Measurements from ENCODE around the gene LIG3. TPM values are rescaled to one million over a fixed set of nuclear protein-coding genes. Genes with fewer than 3 reads are reported as not detected.

LIG3 gene
- total RNA-seq, 2 experiments from 2014 or later = 44.1 to 50.4 TPM

DNA sequence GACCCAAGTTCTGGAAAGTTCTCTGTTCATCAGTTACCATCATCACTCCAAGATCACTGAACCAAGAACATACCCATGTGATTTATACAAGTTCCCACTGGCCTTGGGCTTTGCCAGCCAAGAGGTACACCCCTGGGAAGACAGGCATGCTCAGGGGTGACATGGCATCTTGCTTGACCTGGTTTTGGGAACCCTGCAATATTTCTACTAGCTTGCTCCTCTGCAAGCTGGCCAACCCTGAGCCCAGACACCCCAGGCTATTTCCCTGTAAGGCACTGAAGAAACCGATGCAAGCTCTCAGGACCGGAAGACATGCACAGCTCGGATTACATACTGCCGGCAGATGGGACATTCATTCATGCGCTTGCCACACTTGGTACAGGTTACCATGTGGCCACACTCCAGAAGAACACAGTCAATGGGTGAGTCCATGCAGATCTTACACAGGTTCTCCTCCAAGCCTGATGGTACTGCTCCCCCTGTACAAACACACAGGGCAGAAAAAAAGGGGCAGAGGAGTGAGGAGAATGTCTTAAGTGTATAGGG, 31.4 kb downstream of the LIG3 start:
- POLR2A ChIA-PET = interaction anchor here (0.8 to 3.4 kb wide), 5 partner anchors 11 to 78 kb away, joined by 3 to 15 read pairs (median 4); partner anchors contain the start of gene LIG3
- no peaks in the 10 kb centered on the region for H3K27me3 Mint-ChIP-seq

DNA sequence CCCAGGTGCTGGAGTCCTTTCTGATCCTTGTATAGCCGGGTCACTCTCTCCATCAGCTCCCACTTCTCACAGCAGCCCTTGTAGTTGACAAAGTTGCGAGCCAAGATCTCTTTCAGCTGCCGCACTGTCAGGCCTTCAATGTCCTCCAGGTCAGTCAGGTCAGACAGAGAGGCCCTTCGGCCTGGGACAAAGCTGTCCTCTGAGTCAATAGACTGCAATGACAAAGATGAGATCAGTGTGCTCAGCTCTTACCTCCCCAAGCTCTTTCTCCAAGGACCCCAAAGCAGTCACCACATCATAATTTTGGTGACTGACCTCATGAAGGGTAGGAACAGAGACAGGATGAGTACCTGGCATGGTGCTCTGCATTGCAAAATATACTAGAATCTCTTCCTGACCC, 36.1 kb downstream of the LIG3 start:
- DNase-seq = no peak
- H3K4me3 Mint-ChIP-seq = no peak overlapping the region
- POLR2A ChIA-PET = interaction anchor here (0.8 to 1.6 kb wide), 4 partner anchors 11 to 74 kb away, joined by 3 to 5 read pairs (median 4); partner anchors contain the start of gene RFFL
- intact Hi-C loops (cut with micrococcal nuclease) = no loop called here
- peak overlapping the region; percentile 29 for H3K27ac Mint-ChIP-seq
- CTCF ChIA-PET = interaction anchor here (0.9 kb wide), 1 partner anchor 104 kb away, joined by 4 read pairs; the partner anchor contains the start of gene RAD51D
- H3K4me1 Mint-ChIP-seq (ENCODE audit: low read depth) = peaks cover 21% of the 10 kb centered on the region
- TF ChIP-seq, protein P1, sequence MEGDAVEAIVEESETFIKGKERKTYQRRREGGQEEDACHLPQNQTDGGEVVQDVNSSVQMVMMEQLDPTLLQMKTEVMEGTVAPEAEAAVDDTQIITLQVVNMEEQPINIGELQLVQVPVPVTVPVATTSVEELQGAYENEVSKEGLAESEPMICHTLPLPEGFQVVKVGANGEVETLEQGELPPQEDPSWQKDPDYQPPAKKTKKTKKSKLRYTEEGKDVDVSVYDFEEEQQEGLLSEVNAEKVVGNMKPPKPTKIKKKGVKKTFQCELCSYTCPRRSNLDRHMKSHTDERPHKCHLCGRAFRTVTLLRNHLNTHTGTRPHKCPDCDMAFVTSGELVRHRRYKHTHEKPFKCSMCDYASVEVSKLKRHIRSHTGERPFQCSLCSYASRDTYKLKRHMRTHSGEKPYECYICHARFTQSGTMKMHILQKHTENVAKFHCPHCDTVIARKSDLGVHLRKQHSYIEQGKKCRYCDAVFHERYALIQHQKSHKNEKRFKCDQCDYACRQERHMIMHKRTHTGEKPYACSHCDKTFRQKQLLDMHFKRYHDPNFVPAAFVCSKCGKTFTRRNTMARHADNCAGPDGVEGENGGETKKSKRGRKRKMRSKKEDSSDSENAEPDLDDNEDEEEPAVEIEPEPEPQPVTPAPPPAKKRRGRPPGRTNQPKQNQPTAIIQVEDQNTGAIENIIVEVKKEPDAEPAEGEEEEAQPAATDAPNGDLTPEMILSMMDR (IDR thresholded peaks at IDR 0.05) = no peak
- ATAC-seq = no peak
- no peaks in the 10 kb centered on the region for H3K9me3 Mint-ChIP-seq
- peaks cover 2% of the 10 kb centered on the region for H3K36me3 Mint-ChIP-seq (ENCODE audit: low read depth)
- no peaks in the 10 kb centered on the region for H3K27me3 Mint-ChIP-seq

More for the DNA sequence above, 31.4 kb downstream of the LIG3 start:
- TF ChIP-seq, protein P1 (IDR thresholded peaks at IDR 0.05) = no peak
- no peak for ATAC-seq
- no peak for DNase-seq
- CTCF ChIA-PET = interaction anchor here (1.0 to 1.6 kb wide), 3 partner anchors 11 to 107 kb away, joined by 3 to 6 read pairs (median 5); no protein-coding TSS in a partner anchor
- Mint-ChIP-seq H3K9me3 (no peaks in the 10 kb centered on the region), H3K27ac (peak overlapping the region; percentile 4), H3K36me3 (ENCODE audit: low read depth) (peaks cover 17% of the 10 kb centered on the region), H3K4me3 (no peak overlapping the region), H3K4me1 (ENCODE audit: low read depth) (no peaks in the 10 kb centered on the region)
- intact Hi-C loops (cut with micrococcal nuclease) = no loop called here

GRCh38 chr17:35017021-35017420, 36.7 kb downstream of the LIG3 start:
- ChIA-PET CTCF (interaction anchor here (0.9 kb wide), 1 partner anchor 103 kb away, joined by 4 read pairs; the partner anchor contains the start of gene RAD51D), POLR2A (interaction anchor here (1.2 to 1.6 kb wide), 3 partner anchors 15 to 73 kb away, joined by 3 to 5 read pairs (median 5); partner anchors contain the start of gene RFFL)
- peaks cover 2% of the 10 kb centered on the region for H3K36me3 Mint-ChIP-seq (ENCODE audit: low read depth)
- no peaks in the 10 kb centered on the region for H3K27me3 Mint-ChIP-seq
- intact Hi-C loops (cut with micrococcal nuclease) = no loop called here
- DNase-seq = no peak
- no peak overlapping the region for H3K27ac Mint-ChIP-seq
- peaks cover 28% of the 10 kb centered on the region for H3K4me1 Mint-ChIP-seq (ENCODE audit: low read depth)
- no peak for ATAC-seq
- no peaks in the 10 kb centered on the region for H3K9me3 Mint-ChIP-seq
- TF ChIP-seq, protein P1 (IDR thresholded peaks at IDR 0.05) = no peak
- no peak overlapping the region for H3K4me3 Mint-ChIP-seq

DNA sequence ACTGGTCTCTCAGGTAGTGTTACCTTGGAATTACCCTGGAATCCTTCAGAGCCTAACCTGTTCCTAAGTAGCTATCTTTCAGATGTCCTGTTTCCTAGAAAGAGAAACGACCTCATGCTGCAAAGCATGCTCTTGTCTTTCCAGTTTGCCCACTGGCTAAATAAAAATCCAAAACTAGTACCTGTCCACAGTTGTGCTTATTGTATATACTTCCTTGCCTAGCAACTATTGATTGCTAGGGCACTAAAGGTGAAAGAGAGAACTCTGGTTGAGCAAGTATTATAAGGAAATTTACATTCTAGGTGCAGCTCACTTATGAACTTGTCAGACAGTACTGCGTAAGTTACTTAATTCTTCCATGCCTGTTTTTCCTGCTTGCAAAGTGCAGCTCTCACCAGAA, 38.5 kb downstream of the LIG3 start:
- TF ChIP-seq, protein P1 (IDR thresholded peaks at IDR 0.05) = no peak
- H3K4me1 Mint-ChIP-seq (ENCODE audit: low read depth) = peaks cover 45% of the 10 kb centered on the region
- intact Hi-C loops (cut with micrococcal nuclease) = no loop called here
- ATAC-seq (no peak), DNase-seq (no peak)
- H3K27ac Mint-ChIP-seq = no peak overlapping the region
- no peaks in the 10 kb centered on the region for H3K27me3 Mint-ChIP-seq
- peaks cover 2% of the 10 kb centered on the region for H3K36me3 Mint-ChIP-seq (ENCODE audit: low read depth)
- ChIA-PET CTCF (interaction anchor here (1.0 to 2.1 kb wide), 6 partner anchors 10 to 101 kb away, joined by 3 to 11 read pairs (median 6); partner anchors contain the start of gene RAD51D), POLR2A (interaction anchor here (1.0 to 1.5 kb wide), 4 partner anchors 11 to 123 kb away, joined by 3 to 4 read pairs (median 3); partner anchors contain the start of gene NLE1)
- H3K4me3 Mint-ChIP-seq = no peak overlapping the region
- H3K9me3 Mint-ChIP-seq = no peaks in the 10 kb centered on the region

Data from activated CD8-positive, alpha-beta T cell treated with anti-CD3 and anti-CD28 coated beads for 36 hours (primary cell).